ENCODE results near the gene CHSY1. TPM values are rescaled to one million over a fixed set of nuclear protein-coding genes. Genes with fewer than 3 reads are reported as not detected.
A peak's percentile ranks its signal among the peaks of the same experiment; 100 is the strongest.
"Not testable (repeated sequence)": the region's sequence is repeated elsewhere in the genome, so short reads cannot be mapped to it uniquely, and the experiment has no call there.

CHSY1 gene
- total RNA-seq, 2 donors from 2014 or later: 26.4 to 31.1 TPM

GRCh38 chr15:101225658-101226057 is 26.2 kb downstream of the CHSY1 start:
- Mint-ChIP-seq H3K4me3 (no peak overlapping the region), H3K9me3 (peaks cover 4 to 5% of the 10 kb centered on the region in 2 donors), H3K4me1 (ENCODE audit: low read depth) (peaks cover 63% of the 10 kb centered on the region), H3K27me3 (ENCODE audit: low read depth) (no peaks in the 10 kb centered on the region), H3K27ac (peak overlapping the region; percentile 12), H3K36me3 (ENCODE audit: insufficient read depth in 2 of 2) (peaks cover 14 to 33% of the 10 kb centered on the region in 2 donors)
- ATAC-seq (replicated peaks in 1 of 2) (no peak), DNase-seq (no peak)

GRCh38 chr15:101221902-101222301 is 29.9 kb downstream of the CHSY1 start:
- no peaks in the 10 kb centered on the region for H3K9me3 Mint-ChIP-seq
- no peaks in the 10 kb centered on the region for H3K27me3 Mint-ChIP-seq (ENCODE audit: low read depth)
- H3K4me3 Mint-ChIP-seq: no peak overlapping the region
- peaks cover 58% of the 10 kb centered on the region for H3K4me1 Mint-ChIP-seq (ENCODE audit: low read depth)
- H3K27ac Mint-ChIP-seq: peak overlapping the region; percentile 31
- peaks cover 2 to 10% of the 10 kb centered on the region in 2 donors for H3K36me3 Mint-ChIP-seq (ENCODE audit: insufficient read depth in 2 of 2)
- DNase-seq (no peak), ATAC-seq (replicated peaks in 1 of 2) (no peak)

- DNase-seq (no peak), ATAC-seq (replicated peaks in 1 of 2) (no peak)
- H3K9me3 Mint-ChIP-seq: no peaks in the 10 kb centered on the region
- H3K27me3 Mint-ChIP-seq (ENCODE audit: low read depth): no peaks in the 10 kb centered on the region
- peaks cover 0 to 8% of the 10 kb centered on the region in 2 donors for H3K36me3 Mint-ChIP-seq (ENCODE audit: insufficient read depth in 2 of 2)
- H3K4me1 Mint-ChIP-seq (ENCODE audit: low read depth): peaks cover 46% of the 10 kb centered on the region
- no peak overlapping the region for H3K4me3 Mint-ChIP-seq
- H3K27ac Mint-ChIP-seq: peak overlapping the region; percentile 21
Measured at GRCh38 chr15:101220060-101220459, 31.8 kb downstream of the CHSY1 start.

GRCh38 chr15:101219441-101219840 is 32.4 kb downstream of the CHSY1 start:
- no peak for ATAC-seq (replicated peaks in 1 of 2)
- peaks cover 0 to 8% of the 10 kb centered on the region in 2 donors for H3K36me3 Mint-ChIP-seq (ENCODE audit: insufficient read depth in 2 of 2)
- H3K4me1 Mint-ChIP-seq (ENCODE audit: low read depth): peaks cover 43% of the 10 kb centered on the region

GRCh38 chr15:101217446-101217845 is 34.4 kb downstream of the CHSY1 start:
- Mint-ChIP-seq H3K27ac (no peak overlapping the region), H3K9me3 (no peaks in the 10 kb centered on the region), H3K4me3 (no peak overlapping the region), H3K36me3 (ENCODE audit: insufficient read depth in 2 of 2) (peaks cover 0 to 8% of the 10 kb centered on the region in 2 donors), H3K4me1 (ENCODE audit: low read depth) (peaks cover 47% of the 10 kb centered on the region), H3K27me3 (ENCODE audit: low read depth) (no peaks in the 10 kb centered on the region)
- DNase-seq: no peak
- no peak for ATAC-seq (replicated peaks in 1 of 2)

More at GRCh38 chr15:101219441-101219840, 32.4 kb downstream of the CHSY1 start:
- no peak for DNase-seq
- H3K27ac Mint-ChIP-seq: no peak overlapping the region
- no peaks in the 10 kb centered on the region for H3K27me3 Mint-ChIP-seq (ENCODE audit: low read depth)
- H3K9me3 Mint-ChIP-seq: no peaks in the 10 kb centered on the region
- H3K4me3 Mint-ChIP-seq: no peak overlapping the region

- H3K36me3 Mint-ChIP-seq (ENCODE audit: insufficient read depth in 2 of 2): peaks cover 0 to 8% of the 10 kb centered on the region in 2 donors
- ATAC-seq (replicated peaks in 1 of 2): no peak
- no peak for DNase-seq
- H3K4me3 Mint-ChIP-seq: no peak overlapping the region
- H3K27ac Mint-ChIP-seq: no peak overlapping the region
- H3K27me3 Mint-ChIP-seq (ENCODE audit: low read depth): no peaks in the 10 kb centered on the region
- peaks cover 49% of the 10 kb centered on the region for H3K4me1 Mint-ChIP-seq (ENCODE audit: low read depth)
- no peaks in the 10 kb centered on the region for H3K9me3 Mint-ChIP-seq
Measured at GRCh38 chr15:101216100-101216499, 35.7 kb downstream of the CHSY1 start.

GRCh38 chr15:101215681-101216080 is 36.2 kb downstream of the CHSY1 start:
- ATAC-seq (replicated peaks in 1 of 2) (no peak), DNase-seq (no peak)
- Mint-ChIP-seq H3K4me3 (no peak overlapping the region), H3K36me3 (ENCODE audit: insufficient read depth in 2 of 2) (peaks cover 0 to 5% of the 10 kb centered on the region in 2 donors), H3K4me1 (ENCODE audit: low read depth) (peaks cover 51% of the 10 kb centered on the region), H3K9me3 (no peaks in the 10 kb centered on the region), H3K27ac (peak overlapping the region; percentile 36), H3K27me3 (ENCODE audit: low read depth) (no peaks in the 10 kb centered on the region)

- H3K9me3 Mint-ChIP-seq; ATAC-seq (replicated peaks in 1 of 2); H3K36me3 Mint-ChIP-seq (ENCODE audit: insufficient read depth in 2 of 2); H3K27me3 Mint-ChIP-seq (ENCODE audit: low read depth); DNase-seq; H3K4me3 Mint-ChIP-seq; H3K27ac Mint-ChIP-seq: not testable (repeated sequence)
- peaks cover 61% of the 10 kb centered on the region for H3K4me1 Mint-ChIP-seq (ENCODE audit: low read depth)
Measured at GRCh38 chr15:101214435-101215097, 37.3 kb downstream of the CHSY1 start.

GRCh38 chr15:101213570-101213969 is 38.3 kb downstream of the CHSY1 start:
- H3K36me3 Mint-ChIP-seq (ENCODE audit: insufficient read depth in 2 of 2): peaks cover 0 to 3% of the 10 kb centered on the region in 2 donors
- peaks cover 71% of the 10 kb centered on the region for H3K4me1 Mint-ChIP-seq (ENCODE audit: low read depth)
- ATAC-seq (replicated peaks in 1 of 2) (peak; percentile 21 to 25), DNase-seq (no peak)
- H3K27ac Mint-ChIP-seq: peak overlapping the region; percentile 2
- H3K9me3 Mint-ChIP-seq: no peaks in the 10 kb centered on the region
- no peak overlapping the region for H3K4me3 Mint-ChIP-seq
- H3K27me3 Mint-ChIP-seq (ENCODE audit: low read depth): no peaks in the 10 kb centered on the region

- H3K4me1 Mint-ChIP-seq (ENCODE audit: low read depth): peaks cover 75% of the 10 kb centered on the region
- ATAC-seq (replicated peaks in 1 of 2) (no peak), DNase-seq (no peak)
- H3K36me3 Mint-ChIP-seq (ENCODE audit: insufficient read depth in 2 of 2): peaks cover 0 to 3% of the 10 kb centered on the region in 2 donors
- peak overlapping the region; percentile 51 for H3K27ac Mint-ChIP-seq
- H3K9me3 Mint-ChIP-seq: no peaks in the 10 kb centered on the region
- peak overlapping the region in 1 of 2 donors; percentile 38 for H3K4me3 Mint-ChIP-seq
- H3K27me3 Mint-ChIP-seq (ENCODE audit: low read depth): no peaks in the 10 kb centered on the region
Measured at GRCh38 chr15:101213147-101213546, 38.7 kb downstream of the CHSY1 start.

- peaks cover 2 to 4% of the 10 kb centered on the region in 2 donors for H3K36me3 Mint-ChIP-seq (ENCODE audit: insufficient read depth in 2 of 2)
- H3K9me3 Mint-ChIP-seq: no peaks in the 10 kb centered on the region
- no peak overlapping the region for H3K4me3 Mint-ChIP-seq
- H3K27ac Mint-ChIP-seq: peak overlapping the region; percentile 87
- DNase-seq: no peak
- no peaks in the 10 kb centered on the region for H3K27me3 Mint-ChIP-seq (ENCODE audit: low read depth)
- peaks cover 76% of the 10 kb centered on the region for H3K4me1 Mint-ChIP-seq (ENCODE audit: low read depth)
- ATAC-seq (replicated peaks in 1 of 2): peak; percentile 31 to 41
Measured at GRCh38 chr15:101211897-101212296, 40.0 kb downstream of the CHSY1 start.

GRCh38 chr15:101210466-101210865 is 41.4 kb downstream of the CHSY1 start:
- Mint-ChIP-seq H3K4me1 (ENCODE audit: low read depth) (peaks cover 85% of the 10 kb centered on the region), H3K27me3 (ENCODE audit: low read depth) (no peaks in the 10 kb centered on the region), H3K36me3 (ENCODE audit: insufficient read depth in 2 of 2) (peaks cover 3% of the 10 kb centered on the region in 2 donors), H3K9me3 (no peaks in the 10 kb centered on the region), H3K27ac (peak overlapping the region; percentile 87), H3K4me3 (no peak overlapping the region)
- ATAC-seq (replicated peaks in 1 of 2) (no peak), DNase-seq (no peak)

GRCh38 chr15:101210058-101210457 is 41.8 kb downstream of the CHSY1 start:
- ATAC-seq (replicated peaks in 1 of 2): no peak

More at GRCh38 chr15:101210058-101210457, 41.8 kb downstream of the CHSY1 start:
- Mint-ChIP-seq H3K9me3 (no peaks in the 10 kb centered on the region), H3K27ac (peak overlapping the region; percentile 87), H3K4me3 (peak overlapping the region in 1 of 2 donors; percentile 36), H3K4me1 (ENCODE audit: low read depth) (peaks cover 89% of the 10 kb centered on the region), H3K27me3 (ENCODE audit: low read depth) (no peaks in the 10 kb centered on the region), H3K36me3 (ENCODE audit: insufficient read depth in 2 of 2) (peaks cover 3 to 6% of the 10 kb centered on the region in 2 donors)
- no peak for DNase-seq

All from activated T-cell treated with anti-CD3 and anti-CD28 coated beads, Interleukin-2, amount 50 U/mL, for 72 hours (primary cell).